SK-N-MC (cell line): ENCODE measurements around the gene C6orf132.

ENCODE experiments used
- EZH2 ChIP-seq: fragments of 200-600 bp; sonication (generic); IDR thresholded peaks from one replicate; pipeline ENCODE4 v1.6.1; 2017; ENCODE audit warnings: antibody characterized with exemption
- POLR2AphosphoS5 ChIP-seq: IDR thresholded peaks from 2 replicates; pipeline ENCODE4 v1.6.1; 2012; ENCODE audit warnings: mild to moderate bottlenecking, low read depth, low read length, borderline replicate concordance

DNA sequence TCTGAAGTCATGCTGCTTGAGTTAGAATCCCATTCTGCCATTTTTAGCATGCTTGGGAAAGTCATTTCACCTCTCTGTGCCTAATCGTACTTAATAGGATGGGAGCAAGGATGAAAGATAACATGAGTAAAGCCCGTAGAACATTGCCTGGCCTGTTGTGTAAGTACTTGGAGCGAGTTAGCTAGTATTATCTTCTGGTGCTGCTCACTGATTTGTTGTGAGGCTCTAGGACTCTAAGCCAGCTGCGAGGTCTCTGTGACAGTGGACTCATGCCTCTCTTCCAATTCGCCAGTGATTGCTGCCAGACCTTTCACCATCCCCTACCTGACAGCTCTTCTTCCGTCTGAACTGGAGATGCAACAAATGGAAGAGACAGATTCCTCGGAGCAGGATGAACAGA, 74.2 kb downstream of the C6orf132 start:
- no peak for TF ChIP-seq EZH2
- TF ChIP-seq POLR2AphosphoS5 = no peak
